Chondrocyte (in vitro differentiated cells): ENCODE measurements around the gene IQCH. TPM values are rescaled to one million over a fixed set of nuclear protein-coding genes. Genes with fewer than 3 reads are reported as not detected.
A peak's percentile ranks its signal among the peaks of the same experiment; 100 is the strongest.
"Not testable (repeated sequence)": the region's sequence is repeated elsewhere in the genome, so short reads cannot be mapped to it uniquely, and the experiment has no call there.

ENCODE experiments used
- DNase-seq: peaks from one replicate; pipeline ENCODE4 v3.0.0; 2021; ENCODE audit warnings: mixed read lengths, low spot score
- H3K27ac Mint-ChIP-seq: one replicate; pipeline ENCODE4 v1.8.0; 2021; ENCODE audit warnings: mild to moderate bottlenecking, moderate library complexity, mixed read lengths; ENCODE audit not compliant: unreplicated experiment
- H3K27me3 Mint-ChIP-seq: 2 replicates; pipeline ENCODE4 v1.8.0; 2021; ENCODE audit warnings: low read depth, mixed read lengths
- H3K36me3 Mint-ChIP-seq: 2 replicates; pipeline ENCODE4 v1.8.0; 2021; ENCODE audit warnings: low read depth, mixed read lengths
- H3K4me1 Mint-ChIP-seq: 2 replicates; pipeline ENCODE4 v1.8.0; 2021; ENCODE audit warnings: low read depth, mild to moderate bottlenecking, mixed read lengths
- H3K4me3 Mint-ChIP-seq: one replicate; pipeline ENCODE4 v1.8.0; 2021; ENCODE audit warnings: mild to moderate bottlenecking, moderate library complexity, mixed read lengths; ENCODE audit not compliant: unreplicated experiment
- H3K9me3 Mint-ChIP-seq: 2 replicates; pipeline ENCODE4 v1.8.0; 2021; ENCODE audit warnings: low read depth, mixed read lengths
- CTCF ChIP-seq: fragments of 200-600 bp; sonication (generic); IDR thresholded peaks from 2 replicates; pipeline ENCODE4 v1.5.0; 2021; ENCODE audit warnings: antibody characterized with exemption, mild to moderate bottlenecking, moderate library complexity
- total RNA-seq: library from RNA; stranded (reverse); gene quantifications from 3 replicates; pipeline ENCODE4 v1.2.1, GENCODE V29; 2021

Gene IQCH
- total RNA-seq, 1 donor from 2014 or later, result 1.0 TPM

GRCh38 chr15:67244971-67245478 lies 9.6 kb upstream of the IQCH start:
- no peak overlapping the region for H3K4me3 Mint-ChIP-seq
- TF ChIP-seq CTCF, result no peak
- H3K4me1 Mint-ChIP-seq, result peaks cover 37% of the 10 kb centered on the region
- H3K27me3 Mint-ChIP-seq, result no peaks in the 10 kb centered on the region
- peaks cover 16% of the 10 kb centered on the region for H3K9me3 Mint-ChIP-seq
- H3K36me3 Mint-ChIP-seq, result peaks cover 8% of the 10 kb centered on the region
- no peak for DNase-seq
- no peak overlapping the region for H3K27ac Mint-ChIP-seq

GRCh38 chr15:67246606-67247005 lies 8.0 kb upstream of the IQCH start:
- DNase-seq, H3K27ac Mint-ChIP-seq, H3K4me3 Mint-ChIP-seq, H3K36me3 Mint-ChIP-seq, H3K27me3 Mint-ChIP-seq: not testable (repeated sequence)
- peaks cover 33% of the 10 kb centered on the region for H3K4me1 Mint-ChIP-seq
- H3K9me3 Mint-ChIP-seq, result peaks cover 16% of the 10 kb centered on the region

GRCh38 chr15:67248011-67248505 lies 6.5 kb upstream of the IQCH start:
- H3K36me3 Mint-ChIP-seq, result peaks cover 8% of the 10 kb centered on the region
- H3K4me1 Mint-ChIP-seq, result peaks cover 34% of the 10 kb centered on the region
- DNase-seq, result no peak

GRCh38 chr15:67249830-67250229 lies 4.8 kb upstream of the IQCH start:
- no peak for TF ChIP-seq CTCF
- Mint-ChIP-seq H3K36me3 (peaks cover 8% of the 10 kb centered on the region), H3K27me3 (no peaks in the 10 kb centered on the region), H3K4me3 (no peak overlapping the region), H3K27ac (no peak overlapping the region), H3K4me1 (peaks cover 40% of the 10 kb centered on the region), H3K9me3 (peaks cover 12% of the 10 kb centered on the region)
- no peak for DNase-seq

More at GRCh38 chr15:67248011-67248505, 6.5 kb upstream of the IQCH start:
- H3K9me3 Mint-ChIP-seq, result peaks cover 16% of the 10 kb centered on the region
- peak overlapping the region; percentile 11 for H3K27ac Mint-ChIP-seq
- peak; percentile 35 for TF ChIP-seq CTCF
- no peak overlapping the region for H3K4me3 Mint-ChIP-seq
- no peaks in the 10 kb centered on the region for H3K27me3 Mint-ChIP-seq

GRCh38 chr15:67251318-67251717 lies 3.3 kb upstream of the IQCH start:
- peaks cover 2% of the 10 kb centered on the region for H3K9me3 Mint-ChIP-seq
- no peak for TF ChIP-seq CTCF
- DNase-seq, result no peak
- H3K4me3 Mint-ChIP-seq, result no peak overlapping the region
- no peak overlapping the region for H3K27ac Mint-ChIP-seq
- H3K36me3 Mint-ChIP-seq, result peaks cover 1% of the 10 kb centered on the region
- peaks cover 39% of the 10 kb centered on the region for H3K4me1 Mint-ChIP-seq
- no peaks in the 10 kb centered on the region for H3K27me3 Mint-ChIP-seq

GRCh38 chr15:67253101-67253500 lies 1.5 kb upstream of the IQCH start:
- Mint-ChIP-seq H3K27me3 (no peaks in the 10 kb centered on the region), H3K4me1 (peaks cover 30% of the 10 kb centered on the region), H3K9me3 (no peaks in the 10 kb centered on the region), H3K27ac (peak overlapping the region; percentile 79), H3K4me3 (peak overlapping the region; percentile 89), H3K36me3 (no peaks in the 10 kb centered on the region)
- no peak for DNase-seq
- no peak for TF ChIP-seq CTCF
